ENCODE results near the gene EXD3. TPM values are rescaled to one million over a fixed set of nuclear protein-coding genes. Genes with fewer than 3 reads are reported as not detected.

The EXD3 gene
- polyA plus RNA-seq, 1 donor from 2014 or later: 5.6 TPM

- Mint-ChIP-seq H3K27ac (peak overlapping the region in 1 of 3 donors; percentile 92), H3K4me3 (peak overlapping the region in 2 of 4 donors; percentile 54 to 70), H3K27me3 (peaks cover 23% of the 10 kb centered on the region), H3K36me3 (no peaks in the 10 kb centered on the region), H3K9me3 (peaks cover 0 to 2% (median 1%) of the 10 kb centered on the region in 3 donors), H3K4me1 (peaks cover 9 to 17% (median 13%) of the 10 kb centered on the region in 3 donors)
Observed at GRCh38 chr9:137445275-137445807, 22.4 kb upstream of the EXD3 start.

GRCh38 chr9:137444106-137444790, 21.3 kb upstream of the EXD3 start:
- H3K4me1 Mint-ChIP-seq: peaks cover 9 to 15% (median 13%) of the 10 kb centered on the region in 3 donors
- peaks cover 24% of the 10 kb centered on the region for H3K27me3 Mint-ChIP-seq
- no peak overlapping the region for H3K4me3 Mint-ChIP-seq
- H3K27ac Mint-ChIP-seq: peak overlapping the region in 1 of 3 donors; percentile 25
- peaks cover 0 to 2% (median 1%) of the 10 kb centered on the region in 3 donors for H3K9me3 Mint-ChIP-seq
- H3K36me3 Mint-ChIP-seq: no peaks in the 10 kb centered on the region

GRCh38 chr9:137441935-137442321, 19.0 kb upstream of the EXD3 start:
- Mint-ChIP-seq H3K9me3 (peaks cover 0 to 2% (median 1%) of the 10 kb centered on the region in 3 donors), H3K27me3 (peaks cover 26% of the 10 kb centered on the region), H3K27ac (no peak overlapping the region), H3K4me3 (peak overlapping the region in 3 of 4 donors; percentile 35 to 85 (median 44)), H3K36me3 (no peaks in the 10 kb centered on the region), H3K4me1 (peaks cover 8 to 9% (median 9%) of the 10 kb centered on the region in 3 donors)

- no peak within 1 kb of the TSS for H3K27ac Mint-ChIP-seq
- H3K4me3 Mint-ChIP-seq: peak within 1 kb of the TSS in 3 of 4 donors; percentile 35 to 85 (median 44)
Observed at GRCh38 chr9:137441289-137441934, 18.4 kb upstream of the EXD3 start, which contains the start of gene ENTPD8. ENTPD8 (minus strand) TSS chr9:137441357; CDS start chr9:137438285, 3,072 bp downstream.

GRCh38 chr9:137439158-137439714, 16.3 kb upstream of the EXD3 start:
- H3K4me3 Mint-ChIP-seq: no peak overlapping the region

More at GRCh38 chr9:137441289-137441934, 18.4 kb upstream of the EXD3 start, which contains the start of gene ENTPD8:
- Mint-ChIP-seq H3K36me3 (no peaks in the 10 kb centered on the region), H3K27me3 (peaks cover 26% of the 10 kb centered on the region), H3K4me1 (peaks cover 6 to 9% (median 9%) of the 10 kb centered on the region in 3 donors), H3K9me3 (peaks cover 0 to 2% (median 1%) of the 10 kb centered on the region in 3 donors)

GRCh38 chr9:137438591-137439157, 15.7 kb upstream of the EXD3 start:
- Mint-ChIP-seq H3K27me3 (peaks cover 15% of the 10 kb centered on the region), H3K4me3 (no peak overlapping the region), H3K9me3 (peaks cover 0 to 2% (median 1%) of the 10 kb centered on the region in 3 donors), H3K27ac (no peak overlapping the region), H3K4me1 (peaks cover 3 to 5% (median 4%) of the 10 kb centered on the region in 3 donors), H3K36me3 (no peaks in the 10 kb centered on the region)

More at GRCh38 chr9:137439158-137439714, 16.3 kb upstream of the EXD3 start:
- Mint-ChIP-seq H3K4me1 (peaks cover 3 to 5% (median 4%) of the 10 kb centered on the region in 3 donors), H3K36me3 (no peaks in the 10 kb centered on the region), H3K27me3 (peaks cover 16% of the 10 kb centered on the region), H3K27ac (no peak overlapping the region), H3K9me3 (peaks cover 0 to 2% (median 1%) of the 10 kb centered on the region in 3 donors)

GRCh38 chr9:137437691-137438590, 15.0 kb upstream of the EXD3 start:
- Mint-ChIP-seq H3K36me3 (no peaks in the 10 kb centered on the region), H3K4me3 (no peak overlapping the region), H3K9me3 (peaks cover 0 to 1% (median 0%) of the 10 kb centered on the region in 3 donors), H3K27me3 (peaks cover 11% of the 10 kb centered on the region), H3K27ac (no peak overlapping the region), H3K4me1 (peaks cover 3 to 4% (median 3%) of the 10 kb centered on the region in 3 donors)

- Mint-ChIP-seq H3K27me3 (peaks cover 6% of the 10 kb centered on the region), H3K27ac (no peak overlapping the region), H3K4me3 (no peak overlapping the region), H3K9me3 (peaks cover 0 to 1% (median 0%) of the 10 kb centered on the region in 3 donors), H3K4me1 (peaks cover 2 to 3% (median 2%) of the 10 kb centered on the region in 3 donors), H3K36me3 (no peaks in the 10 kb centered on the region)
Observed at GRCh38 chr9:137436761-137437600, 14.0 kb upstream of the EXD3 start.

GRCh38 chr9:137435980-137436760, 13.2 kb upstream of the EXD3 start:
- Mint-ChIP-seq H3K27ac (no peak overlapping the region), H3K27me3 (peaks cover 4% of the 10 kb centered on the region), H3K9me3 (no peaks in the 10 kb centered on the region), H3K36me3 (no peaks in the 10 kb centered on the region), H3K4me3 (no peak overlapping the region), H3K4me1 (no peaks in the 10 kb centered on the region)

- Mint-ChIP-seq H3K36me3 (no peaks in the 10 kb centered on the region), H3K9me3 (no peaks in the 10 kb centered on the region), H3K4me3 (no peak overlapping the region), H3K27me3 (peaks cover 5% of the 10 kb centered on the region), H3K27ac (no peak overlapping the region), H3K4me1 (peaks cover 0 to under 1% (median 0%) of the 10 kb centered on the region in 3 donors)
Observed at GRCh38 chr9:137435381-137435891, 12.5 kb upstream of the EXD3 start.

GRCh38 chr9:137434498-137435380, 11.8 kb upstream of the EXD3 start:
- peaks cover 0 to 2% (median 0%) of the 10 kb centered on the region in 3 donors for H3K4me1 Mint-ChIP-seq
- no peak overlapping the region for H3K27ac Mint-ChIP-seq
- H3K9me3 Mint-ChIP-seq: no peaks in the 10 kb centered on the region
- peaks cover 5% of the 10 kb centered on the region for H3K27me3 Mint-ChIP-seq
- H3K4me3 Mint-ChIP-seq: no peak overlapping the region
- H3K36me3 Mint-ChIP-seq: no peaks in the 10 kb centered on the region

Data from IgD-negative memory B cell (primary cell).